Keratinocyte (primary cell): ENCODE data around the gene EXT2. TPM values are rescaled to one million over a fixed set of nuclear protein-coding genes. Genes with fewer than 3 reads are reported as not detected.

Source experiments
- DNase-seq: peaks from one replicate; pipeline ENCODE4 v3.0.0-alpha.2; 2011; ENCODE audit warnings: low read depth, missing footprints, low spot score
- FAIRE-seq: peaks from 2 replicates; lab custom pipeline; 2011; peaks lifted over from hg19 to GRCh38; lab: Jason Lieb, UNC
- H2AFZ ChIP-seq: 2 replicates; pipeline ENCODE4 v1.6.0; 2012; ENCODE audit warnings: low read length, control low read depth, inconsistent platforms; ENCODE audit not compliant: control insufficient read depth
- H3K27ac ChIP-seq: 2 replicates; pipeline ENCODE4 v1.5.1; 2011; ENCODE audit warnings: low read length; ENCODE audit not compliant: control insufficient read depth, insufficient read depth
- H3K27me3 ChIP-seq: 3 replicates; pipeline ENCODE4 v1.6.0; 2011; ENCODE audit warnings: low read length; ENCODE audit not compliant: control insufficient read depth, insufficient read depth; ENCODE audit errors: extremely low read depth
- H3K36me3 ChIP-seq, 2 experiments: 2 replicates in 1 of 2; 3 replicates in 1 of 2; pipeline ENCODE4 v1.5.1; 2011; ENCODE audit warnings: low read length in 2 of 2, mild to moderate bottlenecking in 1 of 2; ENCODE audit not compliant: control insufficient read depth in 2 of 2, insufficient read depth in 2 of 2; ENCODE audit errors: extremely low read depth in 1 of 2
- H3K4me1 ChIP-seq: 3 replicates; pipeline ENCODE4 v1.5.1; 2011; ENCODE audit warnings: low read length; ENCODE audit not compliant: control insufficient read depth, insufficient read depth; ENCODE audit errors: extremely low read depth
- H3K4me2 ChIP-seq: 3 replicates; pipeline ENCODE4 v1.6.0; 2011; ENCODE audit warnings: low read depth, low read length; ENCODE audit not compliant: control insufficient read depth, insufficient read depth; ENCODE audit errors: extremely low read depth
- H3K4me3 ChIP-seq, 3 experiments: fragments of 200-600 bp in 1 of 3; sonication (generic) in 1 of 3; 2 replicates in 2 of 3; 3 replicates in 1 of 3; pipeline ENCODE4 v1.5.1; 2011 to 2016; ENCODE audit warnings: low read length in 3 of 3, mild to moderate bottlenecking in 3 of 3, control low read depth in 2 of 3, inconsistent platforms in 1 of 3, low read depth in 1 of 3, mixed read lengths in 1 of 3, mixed run types in 1 of 3, moderate library complexity in 1 of 3; ENCODE audit not compliant: control insufficient read depth in 2 of 3, insufficient read depth in 2 of 3; ENCODE audit errors: extremely low read depth in 1 of 3
- H3K79me2 ChIP-seq: 2 replicates; pipeline ENCODE4 v1.6.0; 2012; ENCODE audit warnings: low read length; ENCODE audit not compliant: control insufficient read depth, insufficient read depth
- H3K9ac ChIP-seq: 3 replicates; pipeline ENCODE4 v1.6.0; 2011; ENCODE audit warnings: low read length; ENCODE audit not compliant: control insufficient read depth, insufficient read depth; ENCODE audit errors: extremely low read depth
- H3K9me1 ChIP-seq: 3 replicates; pipeline ENCODE4 v1.6.0; 2011; ENCODE audit warnings: low read length; ENCODE audit not compliant: control insufficient read depth, insufficient read depth; ENCODE audit errors: extremely low read depth
- H3K9me3 ChIP-seq: 2 replicates; pipeline ENCODE4 v1.5.1; 2012; ENCODE audit warnings: low read depth, low read length; ENCODE audit not compliant: control insufficient read depth
- H4K20me1 ChIP-seq: 3 replicates; pipeline ENCODE4 v1.6.0; 2011; ENCODE audit warnings: low read length; ENCODE audit not compliant: control insufficient read depth, insufficient read depth; ENCODE audit errors: extremely low read depth
- EZH2 ChIP-seq: IDR thresholded peaks from one replicate; pipeline ENCODE4 v1.6.1; 2012; ENCODE audit warnings: inconsistent platforms, mild to moderate bottlenecking, low read length, moderate library complexity
- dilution Hi-C: fragments of 300-500 bp; cut with MboI; formaldehyde crosslinking; loops from one replicate; pipeline ENCODE4 v1.7.0; 2020; ENCODE audit warnings: low sequenced_read_pairs; ENCODE audit not compliant: extremely low pct_ligation_motif_present
- polyA plus RNA-seq, 5 experiments: library from polyadenylated mRNA; depleted of rRNA in 3 of 5; stranded (reverse) in 3 of 5; stranded (forward) in 1 of 5; unstranded in 1 of 5; fragments of >200 nt; gene quantifications; 1 replicate in 1 of 5; 2 replicates in 3 of 5; 3 replicates in 1 of 5; pipeline versions ENCODE4 v1.2.1 to v1.2.3, GENCODE V29; 2011 to 2012; ENCODE audit warnings: missing spikeins in 2 of 5, low read depth in 1 of 5, low replicate concordance in 1 of 5
- TF ChIP-seq, protein P1 (sequence below), 3 experiments: IDR thresholded peaks in 1 of 3; conservative IDR thresholded peaks in 1 of 3; optimal IDR thresholded peaks in 1 of 3; 2 replicates in 2 of 3; 3 replicates in 1 of 3; pipeline versions ENCODE3 to v1.5.1; 2011; ENCODE audit warnings: low read length in 3 of 3, mild to moderate bottlenecking in 3 of 3, moderate library complexity in 2 of 3, control low read depth in 1 of 3, inconsistent platforms in 1 of 3; ENCODE audit not compliant: insufficient read depth in 2 of 3; ENCODE audit errors: extremely low read depth in 1 of 3

Gene EXT2
- polyA plus RNA-seq, 1 donor (not counting 4 experiments of a cell fraction or from before 2014, with no cell fraction given): 148 TPM

DNA sequence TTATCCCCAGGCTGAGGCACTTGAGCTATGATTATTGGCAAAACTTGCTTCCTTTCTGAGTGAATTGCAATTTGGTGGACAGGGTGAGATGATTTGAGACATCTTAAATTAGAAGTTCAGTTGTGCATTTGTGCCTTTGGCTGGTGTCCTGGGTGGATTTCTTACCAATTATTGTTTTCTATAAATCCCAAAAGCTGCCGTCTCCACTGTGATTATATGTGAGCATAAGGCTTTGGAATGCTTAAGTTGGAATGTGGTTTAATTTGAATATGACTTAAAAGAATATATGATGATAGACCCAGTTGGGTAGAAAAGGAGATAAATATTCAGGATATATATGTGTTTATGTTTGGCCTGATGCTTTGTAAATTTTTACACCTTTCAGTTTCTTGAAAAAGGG, 70.0 kb downstream of the EXT2 start:
- Histone ChIP-seq H3K4me3 (no peak overlapping the region), H2AFZ (no peak overlapping the region), H3K27me3 (no peaks in the 10 kb centered on the region), H3K9me3 (no peaks in the 10 kb centered on the region), H3K4me2 (no peak overlapping the region), H4K20me1 (peaks cover 4% of the 10 kb centered on the region), H3K4me1 (no peaks in the 10 kb centered on the region), H3K9ac (no peak overlapping the region), H3K27ac (no peak overlapping the region), H3K9me1 (no peaks in the 10 kb centered on the region), H3K79me2 (peaks cover 2% of the 10 kb centered on the region), H3K36me3 (no peaks in the 10 kb centered on the region)
- FAIRE-seq (no peak), DNase-seq (no peak)
- TF ChIP-seq, protein P1, sequence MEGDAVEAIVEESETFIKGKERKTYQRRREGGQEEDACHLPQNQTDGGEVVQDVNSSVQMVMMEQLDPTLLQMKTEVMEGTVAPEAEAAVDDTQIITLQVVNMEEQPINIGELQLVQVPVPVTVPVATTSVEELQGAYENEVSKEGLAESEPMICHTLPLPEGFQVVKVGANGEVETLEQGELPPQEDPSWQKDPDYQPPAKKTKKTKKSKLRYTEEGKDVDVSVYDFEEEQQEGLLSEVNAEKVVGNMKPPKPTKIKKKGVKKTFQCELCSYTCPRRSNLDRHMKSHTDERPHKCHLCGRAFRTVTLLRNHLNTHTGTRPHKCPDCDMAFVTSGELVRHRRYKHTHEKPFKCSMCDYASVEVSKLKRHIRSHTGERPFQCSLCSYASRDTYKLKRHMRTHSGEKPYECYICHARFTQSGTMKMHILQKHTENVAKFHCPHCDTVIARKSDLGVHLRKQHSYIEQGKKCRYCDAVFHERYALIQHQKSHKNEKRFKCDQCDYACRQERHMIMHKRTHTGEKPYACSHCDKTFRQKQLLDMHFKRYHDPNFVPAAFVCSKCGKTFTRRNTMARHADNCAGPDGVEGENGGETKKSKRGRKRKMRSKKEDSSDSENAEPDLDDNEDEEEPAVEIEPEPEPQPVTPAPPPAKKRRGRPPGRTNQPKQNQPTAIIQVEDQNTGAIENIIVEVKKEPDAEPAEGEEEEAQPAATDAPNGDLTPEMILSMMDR (optimal IDR thresholded peaks at IDR 0.05 in 1 of 3, IDR thresholded peaks at IDR 0.05 in 1 of 3, conservative IDR thresholded peaks at IDR 0.05 in 1 of 3; ENCODE audit: extremely low read depth in 1 of 3, insufficient read depth in 2 of 3, low read length in 3 of 3): no peak
- no peak for TF ChIP-seq EZH2
- dilution Hi-C loops: no loop called here

DNA sequence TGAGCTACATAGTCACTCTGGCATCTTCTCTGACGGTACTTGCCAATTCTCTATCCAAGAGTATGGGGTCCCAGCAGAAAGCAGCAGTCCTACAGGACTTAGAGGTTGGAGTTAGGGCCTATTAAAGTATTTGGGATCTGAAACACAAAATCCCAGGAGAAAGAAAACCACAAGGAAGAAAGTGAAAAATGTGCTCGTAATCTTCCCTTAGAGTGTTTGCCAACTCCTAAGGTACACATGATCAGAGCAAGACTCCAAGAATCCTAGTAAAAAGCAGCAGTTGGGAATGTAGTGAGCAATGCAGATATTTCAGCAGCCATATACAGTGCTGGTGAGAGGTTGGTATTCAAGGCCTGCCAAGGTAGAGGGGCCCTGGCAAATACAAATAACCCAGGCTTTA, 71.6 kb downstream of the EXT2 start:
- FAIRE-seq (no peak), DNase-seq (no peak)
- Histone ChIP-seq H3K9ac (no peak overlapping the region), H3K4me1 (no peaks in the 10 kb centered on the region), H3K36me3 (peaks cover 0 to 1% of the 10 kb centered on the region in 2 experiments), H2AFZ (no peak overlapping the region), H3K9me1 (no peaks in the 10 kb centered on the region), H3K4me3 (no peak overlapping the region), H3K79me2 (peaks cover 2% of the 10 kb centered on the region), H3K27ac (no peak overlapping the region), H3K9me3 (no peaks in the 10 kb centered on the region), H4K20me1 (peaks cover 4% of the 10 kb centered on the region), H3K27me3 (no peaks in the 10 kb centered on the region), H3K4me2 (no peak overlapping the region)
- dilution Hi-C loops: no loop called here
- TF ChIP-seq EZH2: no peak
- TF ChIP-seq, protein P1 (optimal IDR thresholded peaks at IDR 0.05 in 1 of 3, IDR thresholded peaks at IDR 0.05 in 1 of 3, conservative IDR thresholded peaks at IDR 0.05 in 1 of 3; ENCODE audit: extremely low read depth in 1 of 3, insufficient read depth in 2 of 3, low read length in 3 of 3): no peak
